AG08395 (cell line): Measurements from ENCODE around the gene SLC12A8.

Source experiments
- DNase-seq: peaks from one replicate; pipeline ENCODE4 v3.0.0; 2012; ENCODE audit warnings: mixed read lengths, low spot score

Gene SLC12A8

GRCh38 chr3:125151916-125152315, 60.6 kb downstream of the SLC12A8 start:
- peak; percentile 33 for DNase-seq

GRCh38 chr3:125151442-125151817, 61.1 kb downstream of the SLC12A8 start:
- DNase-seq: no peak

- no peak for DNase-seq
These were observed 61.8 kb downstream of the SLC12A8 start for GRCh38 chr3:125150525-125151441.

- DNase-seq: no peak
These were observed 63.1 kb downstream of the SLC12A8 start for GRCh38 chr3:125149462-125149861.

GRCh38 chr3:125148836-125149235, 63.7 kb downstream of the SLC12A8 start:
- peak; percentile 84 for DNase-seq

- DNase-seq: no peak
These were observed 64.3 kb downstream of the SLC12A8 start for GRCh38 chr3:125148016-125148812.

- DNase-seq: no peak
These were observed 65.1 kb downstream of the SLC12A8 start for GRCh38 chr3:125147491-125147820.

GRCh38 chr3:125146626-125147490, 65.7 kb downstream of the SLC12A8 start:
- no peak for DNase-seq

- no peak for DNase-seq
These were observed 66.6 kb downstream of the SLC12A8 start for GRCh38 chr3:125145751-125146475.

GRCh38 chr3:125144653-125145314, 67.8 kb downstream of the SLC12A8 start:
- no peak for DNase-seq

- peak; percentile 39 for DNase-seq
These were observed 68.4 kb downstream of the SLC12A8 start for GRCh38 chr3:125143982-125144652.

GRCh38 chr3:125143538-125143937, 69.0 kb downstream of the SLC12A8 start:
- DNase-seq: no peak

- no peak for DNase-seq
These were observed 69.6 kb downstream of the SLC12A8 start for GRCh38 chr3:125142940-125143339.

- DNase-seq: no peak
These were observed 70.1 kb downstream of the SLC12A8 start for GRCh38 chr3:125142420-125142778.

GRCh38 chr3:125141596-125142419, 70.7 kb downstream of the SLC12A8 start:
- DNase-seq: no peak

GRCh38 chr3:125140818-125141595, 71.5 kb downstream of the SLC12A8 start:
- no peak for DNase-seq

- DNase-seq: peak; percentile 80
These were observed 72.3 kb downstream of the SLC12A8 start for GRCh38 chr3:125140011-125140817.

- DNase-seq: no peak
These were observed 73.2 kb downstream of the SLC12A8 start for GRCh38 chr3:125139386-125139785.
